Lower lobe of right lung (tissue), 2 donors: Measurements from ENCODE around the gene PIGN. TPM values are rescaled to one million over a fixed set of nuclear protein-coding genes. Genes with fewer than 3 reads are reported as not detected.

Source experiments
- ATAC-seq, 2 donors: fragments of 200-7000 bp; cut with Tn5 transposase; one replicate each; pipeline ENCODE4 v1.9.1; 2020 to 2022; ENCODE audit warnings: mild to moderate bottlenecking in 2 of 2, moderate library complexity in 2 of 2
- DNase-seq: peaks from one replicate; pipeline ENCODE4 v3.0.0-alpha.2; 2020
- H3K27ac ChIP-seq: fragments of 200-600 bp; one replicate; pipeline ENCODE4 v1.8.0; 2022
- H3K27me3 ChIP-seq: fragments of 200-600 bp; one replicate; pipeline ENCODE4 v1.8.0; 2022; ENCODE audit warnings: low read depth
- H3K36me3 ChIP-seq: fragments of 200-600 bp; one replicate; pipeline ENCODE4 v1.8.0; 2022; ENCODE audit warnings: mild to moderate bottlenecking
- H3K4me1 ChIP-seq: fragments of 200-600 bp; one replicate; pipeline ENCODE4 v1.8.0; 2022
- H3K4me3 ChIP-seq: fragments of 200-600 bp; one replicate; pipeline ENCODE4 v1.8.0; 2022; ENCODE audit warnings: mild to moderate bottlenecking
- H3K9me3 ChIP-seq: fragments of 200-600 bp; one replicate; pipeline ENCODE4 v1.8.0; 2022
- intact Hi-C: fragments of 100-400 bp; cut with DNase I; formaldehyde crosslinking; loops from one replicate; pipeline ENCODE4 v1.11.0; 2022
- total RNA-seq: library from RNA; stranded (reverse); fragmentation: NEBNext Ultra II Directional; extraction: Animal tissue kit (Norgen Biotek cat#: 25700); gene quantifications from one replicate; pipeline ENCODE4 v1.2.1, GENCODE V29; 2021
- TF ChIP-seq, protein P1 (sequence below): fragments of 200-600 bp; IDR thresholded peaks from one replicate; pipeline ENCODE4 v1.8.0; 2022; ENCODE audit warnings: antibody characterized with exemption, mild to moderate bottlenecking
- donor health status: DM: no; HTN: yes; CAD: no; lungs with severe emphysema.

Gene PIGN
- total RNA-seq, 1 donor from 2014 or later: 25.9 TPM

DNA sequence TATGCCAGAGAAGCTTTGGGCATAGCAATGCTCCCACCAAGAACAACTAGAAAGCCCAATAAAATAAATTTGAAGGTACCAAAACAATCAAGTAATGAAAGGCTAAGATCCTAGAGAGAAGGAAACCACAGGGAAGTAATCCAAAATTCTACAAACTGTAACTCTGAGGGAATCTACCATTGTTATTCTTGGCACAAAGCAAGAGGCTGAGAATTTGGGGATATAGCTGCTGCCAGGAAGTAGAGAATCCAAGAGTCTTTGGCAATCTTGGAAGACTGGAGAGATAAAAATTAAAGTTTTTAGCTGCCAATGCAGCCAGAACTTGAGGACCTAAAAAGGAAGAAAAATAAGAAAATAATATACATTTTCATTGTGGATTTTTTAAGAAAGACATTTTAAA is 68.5 kb downstream of the PIGN start:
- ATAC-seq (no peak), DNase-seq (no peak)
- Histone ChIP-seq H3K36me3 (no peaks in the 10 kb centered on the region), H3K27me3 (no peaks in the 10 kb centered on the region), H3K27ac (no peak overlapping the region), H3K9me3 (no peaks in the 10 kb centered on the region), H3K4me1 (no peaks in the 10 kb centered on the region), H3K4me3 (no peak overlapping the region)
- intact Hi-C loops: no loop called here
- TF ChIP-seq, protein P1, sequence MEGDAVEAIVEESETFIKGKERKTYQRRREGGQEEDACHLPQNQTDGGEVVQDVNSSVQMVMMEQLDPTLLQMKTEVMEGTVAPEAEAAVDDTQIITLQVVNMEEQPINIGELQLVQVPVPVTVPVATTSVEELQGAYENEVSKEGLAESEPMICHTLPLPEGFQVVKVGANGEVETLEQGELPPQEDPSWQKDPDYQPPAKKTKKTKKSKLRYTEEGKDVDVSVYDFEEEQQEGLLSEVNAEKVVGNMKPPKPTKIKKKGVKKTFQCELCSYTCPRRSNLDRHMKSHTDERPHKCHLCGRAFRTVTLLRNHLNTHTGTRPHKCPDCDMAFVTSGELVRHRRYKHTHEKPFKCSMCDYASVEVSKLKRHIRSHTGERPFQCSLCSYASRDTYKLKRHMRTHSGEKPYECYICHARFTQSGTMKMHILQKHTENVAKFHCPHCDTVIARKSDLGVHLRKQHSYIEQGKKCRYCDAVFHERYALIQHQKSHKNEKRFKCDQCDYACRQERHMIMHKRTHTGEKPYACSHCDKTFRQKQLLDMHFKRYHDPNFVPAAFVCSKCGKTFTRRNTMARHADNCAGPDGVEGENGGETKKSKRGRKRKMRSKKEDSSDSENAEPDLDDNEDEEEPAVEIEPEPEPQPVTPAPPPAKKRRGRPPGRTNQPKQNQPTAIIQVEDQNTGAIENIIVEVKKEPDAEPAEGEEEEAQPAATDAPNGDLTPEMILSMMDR: no peak

- Histone ChIP-seq H3K9me3 (no peaks in the 10 kb centered on the region), H3K4me3 (no peak overlapping the region), H3K36me3 (peaks cover 7% of the 10 kb centered on the region), H3K4me1 (no peaks in the 10 kb centered on the region), H3K27ac (no peak overlapping the region), H3K27me3 (no peaks in the 10 kb centered on the region)
- intact Hi-C loops: no loop called here
- no peak for ATAC-seq
- no peak for DNase-seq
- TF ChIP-seq, protein P1: no peak
Observed at GRCh38 chr18:62109676-62110075, 77.2 kb downstream of the PIGN start.

- intact Hi-C loops: no loop called here
- Histone ChIP-seq H3K27ac (no peak overlapping the region), H3K27me3 (no peaks in the 10 kb centered on the region), H3K4me1 (no peaks in the 10 kb centered on the region), H3K4me3 (no peak overlapping the region), H3K9me3 (no peaks in the 10 kb centered on the region), H3K36me3 (peaks cover 7% of the 10 kb centered on the region)
- no peak for DNase-seq
- TF ChIP-seq, protein P1: no peak
- ATAC-seq: no peak
Observed at GRCh38 chr18:62107881-62108280, 79.0 kb downstream of the PIGN start.

- H3K9me3 ChIP-seq: no peaks in the 10 kb centered on the region
- intact Hi-C loops: no loop called here
- peaks cover 7% of the 10 kb centered on the region for H3K36me3 ChIP-seq
- ATAC-seq (no peak), DNase-seq (no peak)
- TF ChIP-seq, protein P1: no peak
- H3K27ac ChIP-seq: no peak overlapping the region
- no peaks in the 10 kb centered on the region for H3K27me3 ChIP-seq
- no peaks in the 10 kb centered on the region for H3K4me1 ChIP-seq
- no peak overlapping the region for H3K4me3 ChIP-seq
Observed at GRCh38 chr18:62106271-62106670, 80.6 kb downstream of the PIGN start.

DNA sequence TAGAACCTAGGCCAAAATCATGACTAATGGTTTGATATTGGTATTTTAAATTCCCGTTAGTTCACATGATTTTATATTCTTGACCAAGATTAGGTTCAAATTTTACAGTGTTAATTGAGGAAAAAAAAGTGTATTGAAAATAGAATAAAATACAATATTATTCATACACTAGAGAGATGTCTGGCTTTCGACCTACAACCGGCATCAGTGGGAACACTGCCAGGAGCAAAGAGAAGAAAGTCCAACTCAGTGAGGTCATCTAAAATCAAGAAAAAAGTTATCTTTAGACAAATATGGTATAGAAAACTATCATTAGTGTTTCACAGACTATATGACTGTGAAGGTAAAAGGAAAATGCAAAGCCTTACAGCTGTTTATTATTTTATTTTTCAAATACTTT is 81.5 kb downstream of the PIGN start:
- Histone ChIP-seq H3K4me3 (no peak overlapping the region), H3K36me3 (peaks cover 7% of the 10 kb centered on the region), H3K27ac (no peak overlapping the region), H3K4me1 (no peaks in the 10 kb centered on the region), H3K9me3 (no peaks in the 10 kb centered on the region), H3K27me3 (no peaks in the 10 kb centered on the region)
- intact Hi-C loops: no loop called here
- ATAC-seq: no peak
- TF ChIP-seq, protein P1: no peak
- DNase-seq: no peak

DNA sequence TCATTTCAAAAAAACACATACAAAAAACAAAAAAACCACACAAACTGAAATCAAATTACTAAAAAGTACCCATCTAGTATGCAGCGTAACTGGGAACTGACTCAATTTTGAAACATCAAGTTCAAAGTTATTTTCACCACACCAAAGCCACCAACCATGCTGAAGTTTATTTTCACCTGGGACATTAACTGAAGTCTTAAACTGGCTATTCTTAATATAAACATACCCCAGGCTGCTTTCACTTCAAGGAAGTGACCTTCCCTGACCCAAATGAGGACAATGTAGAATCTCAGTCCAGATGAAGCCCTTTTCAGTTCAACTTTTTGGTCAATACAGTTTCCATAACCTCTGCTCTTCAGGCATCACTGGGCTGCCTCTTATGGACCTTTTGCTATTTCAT is 84.6 kb downstream of the PIGN start:
- H3K4me3 ChIP-seq: no peak overlapping the region
- TF ChIP-seq, protein P1: no peak
- no peak for ATAC-seq
- H3K36me3 ChIP-seq: peaks cover 13% of the 10 kb centered on the region
- H3K9me3 ChIP-seq: peaks cover 7% of the 10 kb centered on the region
- DNase-seq: no peak
- H3K4me1 ChIP-seq: no peaks in the 10 kb centered on the region
- no peaks in the 10 kb centered on the region for H3K27me3 ChIP-seq
- intact Hi-C loops: no loop called here
- no peak overlapping the region for H3K27ac ChIP-seq
